Neural cell (in vitro differentiated cells): Measurements from ENCODE around the gene LRRC18. TPM values are rescaled to one million over a fixed set of nuclear protein-coding genes. Genes with fewer than 3 reads are reported as not detected.

Source experiments
- H2AFZ ChIP-seq: fragments of 200-600, 300-800 bp; sonication (generic), shearing (Covaris generic); 2 replicates; pipeline ENCODE4 v1.6.0; 2014; ENCODE audit warnings: low read depth, mild to moderate bottlenecking, antibody characterized with exemption, low read length, moderate library complexity
- H3F3A ChIP-seq: fragments of 200-600 bp; shearing (Covaris generic); 2 replicates; pipeline ENCODE4 v1.6.1; 2016; ENCODE audit warnings: mild to moderate bottlenecking, moderate library complexity, mixed read lengths, antibody characterized with exemption, low read length; ENCODE audit not compliant: insufficient read depth, poor library complexity, severe bottlenecking
- H3K27ac ChIP-seq: fragments of 200-600, 300-800 bp; sonication (generic), shearing (Covaris generic); 2 replicates; pipeline ENCODE4 v1.5.1; 2014; ENCODE audit warnings: mild to moderate bottlenecking, low read length, moderate library complexity
- H3K27me3 ChIP-seq: fragments of 300-800, 200-600 bp; sonication (generic), shearing (Covaris generic); 2 replicates; pipeline ENCODE4 v1.6.0; 2014; ENCODE audit warnings: mild to moderate bottlenecking, low read depth, low read length, moderate library complexity; ENCODE audit not compliant: insufficient read depth
- H3K36me3 ChIP-seq: fragments of 300-800, 200-600 bp; sonication (generic), shearing (Covaris generic); 2 replicates; pipeline ENCODE4 v1.5.1; 2014; ENCODE audit warnings: mild to moderate bottlenecking, antibody characterized with exemption, low read length, moderate library complexity; ENCODE audit not compliant: insufficient read depth
- H3K4me2 ChIP-seq: fragments of 300-800, 200-600 bp; sonication (generic), shearing (Covaris generic); 2 replicates; pipeline ENCODE4 v1.6.0; 2014; ENCODE audit warnings: mild to moderate bottlenecking, low read length
- H3K4me3 ChIP-seq: fragments of 300-800, 200-600 bp; sonication (generic), shearing (Covaris generic); 2 replicates; pipeline ENCODE4 v1.5.1; 2014; ENCODE audit warnings: mild to moderate bottlenecking, low read length, moderate library complexity
- H3K79me2 ChIP-seq: fragments of 200-600 bp; shearing (Covaris generic); replicated peaks from 2 replicates; pipeline ENCODE4 v1.6.0; 2014; ENCODE audit warnings: mild to moderate bottlenecking, low read length, moderate library complexity; ENCODE audit not compliant: insufficient read depth
- H3K9ac ChIP-seq: fragments of 300-800, 200-600 bp; sonication (generic), shearing (Covaris generic); 2 replicates; pipeline ENCODE4 v1.6.1; 2016; ENCODE audit warnings: mild to moderate bottlenecking, low read length, mixed read lengths
- H3K9me2 ChIP-seq: fragments of 200-600 bp; shearing (Covaris generic); 2 replicates; pipeline ENCODE4 v1.6.1; 2016; ENCODE audit warnings: mild to moderate bottlenecking, low read length, mixed read lengths; ENCODE audit not compliant: insufficient read depth
- H3K9me3 ChIP-seq: fragments of 200-600, 300-800 bp; sonication (generic), shearing (Covaris generic); 2 replicates; pipeline ENCODE4 v1.6.1; 2016; ENCODE audit warnings: mild to moderate bottlenecking, mixed run types, low read length, moderate library complexity, mixed read lengths
- H4K20me1 ChIP-seq: fragments of 200-600 bp; shearing (Covaris generic); 2 replicates; pipeline ENCODE4 v1.6.1; 2016; ENCODE audit warnings: mild to moderate bottlenecking, mixed run types; ENCODE audit not compliant: insufficient read depth
- CTCF ChIP-seq: fragments of 450-650 bp; IDR thresholded peaks from 2 replicates; pipeline ENCODE4 v1.5.1; 2014; ENCODE audit warnings: antibody characterized with exemption, mild to moderate bottlenecking, moderate library complexity; ENCODE audit not compliant: poor library complexity, severe bottlenecking
- EP300 ChIP-seq: fragments of 450-650 bp; conservative IDR thresholded peaks from 2 replicates; pipeline ENCODE4 v1.6.1; 2014; ENCODE audit warnings: antibody characterized with exemption, mild to moderate bottlenecking, moderate library complexity; ENCODE audit not compliant: poor library complexity, severe bottlenecking
- EZH2 ChIP-seq: fragments of 200-600, 300-800 bp; shearing (Covaris generic), sonication (generic); IDR thresholded peaks from 2 replicates; pipeline ENCODE4 v1.6.1; 2014; ENCODE audit warnings: antibody characterized with exemption, low read length, borderline replicate concordance, mild to moderate bottlenecking; ENCODE audit not compliant: insufficient read depth, poor library complexity, severe bottlenecking
- MXI1 ChIP-seq: fragments of 450-650 bp; conservative IDR thresholded peaks from 2 replicates; pipeline ENCODE4 v1.6.1; 2014; ENCODE audit warnings: antibody characterized with exemption, mild to moderate bottlenecking; ENCODE audit not compliant: poor library complexity, severe bottlenecking
- POLR2AphosphoS5 ChIP-seq: IDR thresholded peaks from 2 replicates; pipeline ENCODE4 v1.6.1; 2012
- RAD21 ChIP-seq: fragments of 450-650 bp; conservative IDR thresholded peaks from 2 replicates; pipeline ENCODE4 v1.6.1; 2014; ENCODE audit warnings: antibody characterized with exemption, mild to moderate bottlenecking, moderate library complexity
- REST ChIP-seq: IDR thresholded peaks from 2 replicates; pipeline ENCODE4 v1.6.1; 2012; ENCODE audit warnings: borderline replicate concordance
- SMC3 ChIP-seq: fragments of 450-650 bp; conservative IDR thresholded peaks from 2 replicates; pipeline ENCODE4 v1.6.1; 2014; ENCODE audit warnings: antibody characterized with exemption, mild to moderate bottlenecking, moderate library complexity; ENCODE audit not compliant: poor library complexity
- TAF1 ChIP-seq: IDR thresholded peaks from 2 replicates; pipeline ENCODE4 v1.6.1; 2012; ENCODE audit warnings: low read depth
- polyA plus RNA-seq: library from polyadenylated mRNA; depleted of rRNA; stranded (reverse); fragments of >200 nt; gene quantifications from 2 replicates; pipeline ENCODE4 v1.2.3, GENCODE V29; 2014

LRRC18 gene
- polyA plus RNA-seq, 1 donor from 2014 or later: not detected

- Histone ChIP-seq H3K4me2 (no peak overlapping the region), H3K4me3 (no peak overlapping the region), H2AFZ (no peak overlapping the region), H3K27me3 (no peaks in the 10 kb centered on the region), H3K36me3 (no peaks in the 10 kb centered on the region), H3K9me3 (no peaks in the 10 kb centered on the region), H3K79me2 (no peaks in the 10 kb centered on the region), H3K9me2 (no peaks in the 10 kb centered on the region), H3F3A (no peaks in the 10 kb centered on the region), H3K27ac (no peak overlapping the region), H3K9ac (no peak overlapping the region), H4K20me1 (no peaks in the 10 kb centered on the region)
- no peak for TF ChIP-seq CTCF
- TF ChIP-seq TAF1: no peak
- TF ChIP-seq REST: no peak
- no peak for TF ChIP-seq SMC3
- no peak for TF ChIP-seq RAD21
- TF ChIP-seq MXI1: no peak
- no peak for TF ChIP-seq EZH2
Measured at GRCh38 chr10:48958598-48959190, 19.1 kb upstream of the LRRC18 start.

- H3F3A ChIP-seq: no peaks in the 10 kb centered on the region
- H3K79me2 ChIP-seq: no peaks in the 10 kb centered on the region
- H3K36me3 ChIP-seq: no peaks in the 10 kb centered on the region
- H3K4me3 ChIP-seq: no peak overlapping the region
- H2AFZ ChIP-seq: no peak overlapping the region
- H3K27me3 ChIP-seq: no peaks in the 10 kb centered on the region
- TF ChIP-seq TAF1: no peak
- no peak for TF ChIP-seq EP300
- no peak for TF ChIP-seq RAD21
- no peak for TF ChIP-seq REST
- TF ChIP-seq SMC3: no peak
- TF ChIP-seq CTCF: no peak
- no peak for TF ChIP-seq EZH2
- TF ChIP-seq MXI1: no peak
- TF ChIP-seq POLR2AphosphoS5: no peak
- H3K9me2 ChIP-seq: no peaks in the 10 kb centered on the region
- H3K4me2 ChIP-seq: no peak overlapping the region
- H3K9ac ChIP-seq: no peak overlapping the region
- no peaks in the 10 kb centered on the region for H3K9me3 ChIP-seq
- H3K27ac ChIP-seq: no peak overlapping the region
- H4K20me1 ChIP-seq: no peaks in the 10 kb centered on the region
Measured at GRCh38 chr10:48957361-48958151, 17.9 kb upstream of the LRRC18 start.
